ENCODE results near the gene ITK. TPM values are rescaled to one million over a fixed set of nuclear protein-coding genes. Genes with fewer than 3 reads are reported as not detected.

The ITK gene
- total RNA-seq, 2 donors from 2014 or later, result 3.4 to 8.2 TPM

DNA sequence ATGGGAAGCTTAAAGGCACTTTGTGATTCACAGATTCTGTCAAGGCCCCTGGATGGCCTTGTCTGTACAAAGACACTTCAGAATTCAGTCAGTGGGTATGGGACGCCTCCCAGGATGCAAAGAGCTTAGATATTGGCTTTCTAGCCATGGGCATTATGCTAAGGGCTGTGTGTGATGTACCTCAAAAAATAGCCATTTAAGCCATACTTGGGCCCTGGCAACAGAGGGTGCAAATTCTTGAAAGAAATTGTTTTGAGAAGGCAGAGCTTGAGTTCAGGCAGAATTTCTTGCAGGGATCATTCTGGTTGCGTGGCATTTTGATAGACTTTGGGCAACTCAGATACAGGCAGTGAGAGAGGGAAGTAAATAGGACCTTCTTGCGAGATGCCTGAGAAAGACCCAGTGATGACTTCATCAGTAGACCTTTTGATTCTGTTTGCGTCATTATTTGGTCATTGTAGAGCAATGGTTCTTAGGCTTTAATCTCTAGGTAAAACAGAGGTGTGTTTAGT lies 89.2 kb downstream of the ITK start:
- ATAC-seq (ENCODE audit: insufficient number of reproducible peaks, low FRiP score, low read depth) (no peak), DNase-seq (ENCODE audit: low spot score) (no peak)
- H3K27me3 ChIP-seq (replicated peaks; ENCODE audit: insufficient read depth), result no peaks in the 10 kb centered on the region
- H3K4me1 ChIP-seq (ENCODE audit: control insufficient read depth in 1 of 2, low read depth in 2 of 2), result peaks cover 0 to 21% of the 10 kb centered on the region in 2 donors
- TF ChIP-seq, protein P1, sequence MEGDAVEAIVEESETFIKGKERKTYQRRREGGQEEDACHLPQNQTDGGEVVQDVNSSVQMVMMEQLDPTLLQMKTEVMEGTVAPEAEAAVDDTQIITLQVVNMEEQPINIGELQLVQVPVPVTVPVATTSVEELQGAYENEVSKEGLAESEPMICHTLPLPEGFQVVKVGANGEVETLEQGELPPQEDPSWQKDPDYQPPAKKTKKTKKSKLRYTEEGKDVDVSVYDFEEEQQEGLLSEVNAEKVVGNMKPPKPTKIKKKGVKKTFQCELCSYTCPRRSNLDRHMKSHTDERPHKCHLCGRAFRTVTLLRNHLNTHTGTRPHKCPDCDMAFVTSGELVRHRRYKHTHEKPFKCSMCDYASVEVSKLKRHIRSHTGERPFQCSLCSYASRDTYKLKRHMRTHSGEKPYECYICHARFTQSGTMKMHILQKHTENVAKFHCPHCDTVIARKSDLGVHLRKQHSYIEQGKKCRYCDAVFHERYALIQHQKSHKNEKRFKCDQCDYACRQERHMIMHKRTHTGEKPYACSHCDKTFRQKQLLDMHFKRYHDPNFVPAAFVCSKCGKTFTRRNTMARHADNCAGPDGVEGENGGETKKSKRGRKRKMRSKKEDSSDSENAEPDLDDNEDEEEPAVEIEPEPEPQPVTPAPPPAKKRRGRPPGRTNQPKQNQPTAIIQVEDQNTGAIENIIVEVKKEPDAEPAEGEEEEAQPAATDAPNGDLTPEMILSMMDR (IDR thresholded peaks at IDR 0.05), result no peak
- no peak overlapping the region for H3K4me3 ChIP-seq
- H3K27ac ChIP-seq, result no peak overlapping the region
- no peaks in the 10 kb centered on the region for H3K9me3 ChIP-seq
- no peaks in the 10 kb centered on the region for H3K36me3 ChIP-seq

- DNase-seq (ENCODE audit: low spot score), result no peak
- Histone ChIP-seq H3K4me1 (ENCODE audit: control insufficient read depth in 1 of 2, low read depth in 2 of 2) (peaks cover 0 to 16% of the 10 kb centered on the region in 2 donors), H3K9me3 (no peaks in the 10 kb centered on the region), H3K27me3 (replicated peaks; ENCODE audit: insufficient read depth) (no peaks in the 10 kb centered on the region), H3K36me3 (no peaks in the 10 kb centered on the region), H3K27ac (no peak overlapping the region), H3K4me3 (no peak overlapping the region)
- TF ChIP-seq, protein P1 (IDR thresholded peaks at IDR 0.05), result no peak
- ATAC-seq (ENCODE audit: insufficient number of reproducible peaks, low FRiP score, low read depth), result no peak
These were observed 90.1 kb downstream of the ITK start for GRCh38 chr5:157270771-157271170.

DNA sequence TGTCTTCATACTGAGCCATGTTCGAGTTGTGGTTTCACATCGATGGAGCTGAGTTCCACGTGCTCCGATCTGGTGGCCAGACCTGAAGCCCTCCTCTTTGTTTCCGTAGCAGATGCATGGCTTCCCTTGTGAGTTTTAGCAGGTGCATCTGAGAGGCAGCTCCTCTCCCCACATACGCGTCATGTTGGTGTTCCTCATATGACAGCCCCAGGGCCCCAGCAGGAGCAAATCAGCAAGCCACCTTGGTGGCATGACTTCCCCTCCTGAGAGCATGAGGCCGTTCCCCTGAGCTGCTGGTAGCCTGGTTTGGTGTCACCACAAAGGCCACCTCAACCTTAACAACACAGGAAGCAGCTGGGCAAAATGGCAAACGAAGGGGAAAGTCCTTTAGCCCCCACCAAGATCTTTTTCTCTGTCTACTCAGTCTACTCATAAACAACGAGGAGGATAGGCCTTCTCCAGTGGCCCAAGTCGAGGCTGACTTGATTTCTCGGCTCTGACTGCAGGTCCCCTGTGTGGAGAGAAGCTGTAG lies 91.2 kb downstream of the ITK start:
- TF ChIP-seq, protein P1 (IDR thresholded peaks at IDR 0.05), result no peak
- no peaks in the 10 kb centered on the region for H3K36me3 ChIP-seq
- ATAC-seq (ENCODE audit: insufficient number of reproducible peaks, low FRiP score, low read depth) (no peak), DNase-seq (ENCODE audit: low spot score) (no peak)
- H3K27ac ChIP-seq, result no peak overlapping the region
- H3K4me1 ChIP-seq (ENCODE audit: control insufficient read depth in 1 of 2, low read depth in 2 of 2), result peaks cover 0 to 8% of the 10 kb centered on the region in 2 donors
- no peaks in the 10 kb centered on the region for H3K27me3 ChIP-seq (replicated peaks; ENCODE audit: insufficient read depth)
- H3K4me3 ChIP-seq, result no peak overlapping the region
- H3K9me3 ChIP-seq, result no peaks in the 10 kb centered on the region

DNA sequence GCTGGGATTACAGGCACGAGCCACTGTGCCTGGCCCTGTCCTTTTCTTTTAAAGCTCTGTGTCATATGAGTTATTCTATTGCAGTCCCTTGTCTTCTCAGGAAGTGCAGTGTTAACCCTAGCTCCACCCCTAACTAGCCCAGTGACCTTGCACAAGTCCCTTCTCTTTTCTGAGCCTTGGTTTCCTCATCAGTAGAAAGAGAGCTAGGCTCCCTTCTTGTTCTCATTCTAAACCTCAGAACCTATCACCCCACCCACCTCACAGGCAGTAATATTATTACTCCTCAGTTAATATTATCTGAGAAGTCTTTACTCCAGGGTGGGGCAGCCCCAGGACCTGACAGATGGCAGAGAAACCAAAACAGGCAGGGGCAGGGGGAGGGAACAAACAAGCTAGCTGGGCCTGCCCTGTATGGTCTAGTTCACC lies 92.5 kb downstream of the ITK start:
- DNase-seq (ENCODE audit: low spot score), result no peak
- no peaks in the 10 kb centered on the region for H3K4me1 ChIP-seq (ENCODE audit: control insufficient read depth in 1 of 2, low read depth in 2 of 2)
- H3K9me3 ChIP-seq, result no peaks in the 10 kb centered on the region
- no peak for ATAC-seq (ENCODE audit: insufficient number of reproducible peaks, low FRiP score, low read depth)
- H3K27me3 ChIP-seq (replicated peaks; ENCODE audit: insufficient read depth), result no peaks in the 10 kb centered on the region
- no peaks in the 10 kb centered on the region for H3K36me3 ChIP-seq
- no peak overlapping the region for H3K27ac ChIP-seq
- H3K4me3 ChIP-seq, result no peak overlapping the region
- TF ChIP-seq, protein P1 (IDR thresholded peaks at IDR 0.05), result no peak

GRCh38 chr5:157275403-157275802 lies 94.8 kb downstream of the ITK start:
- Histone ChIP-seq H3K4me1 (ENCODE audit: control insufficient read depth in 1 of 2, low read depth in 2 of 2) (peaks cover 0 to 8% of the 10 kb centered on the region in 2 donors), H3K36me3 (no peaks in the 10 kb centered on the region), H3K27ac (no peak overlapping the region), H3K27me3 (replicated peaks; ENCODE audit: insufficient read depth) (no peaks in the 10 kb centered on the region), H3K4me3 (no peak overlapping the region), H3K9me3 (no peaks in the 10 kb centered on the region)
- no peak for DNase-seq (ENCODE audit: low spot score)
- ATAC-seq (ENCODE audit: insufficient number of reproducible peaks, low FRiP score, low read depth), result no peak
- TF ChIP-seq, protein P1 (IDR thresholded peaks at IDR 0.05), result no peak
